Measurements from ENCODE around the gene TRABD.
"Not testable (repeated sequence)": the region's sequence is repeated elsewhere in the genome, so short reads cannot be mapped to it uniquely, and the experiment has no call there.

The TRABD gene

DNA sequence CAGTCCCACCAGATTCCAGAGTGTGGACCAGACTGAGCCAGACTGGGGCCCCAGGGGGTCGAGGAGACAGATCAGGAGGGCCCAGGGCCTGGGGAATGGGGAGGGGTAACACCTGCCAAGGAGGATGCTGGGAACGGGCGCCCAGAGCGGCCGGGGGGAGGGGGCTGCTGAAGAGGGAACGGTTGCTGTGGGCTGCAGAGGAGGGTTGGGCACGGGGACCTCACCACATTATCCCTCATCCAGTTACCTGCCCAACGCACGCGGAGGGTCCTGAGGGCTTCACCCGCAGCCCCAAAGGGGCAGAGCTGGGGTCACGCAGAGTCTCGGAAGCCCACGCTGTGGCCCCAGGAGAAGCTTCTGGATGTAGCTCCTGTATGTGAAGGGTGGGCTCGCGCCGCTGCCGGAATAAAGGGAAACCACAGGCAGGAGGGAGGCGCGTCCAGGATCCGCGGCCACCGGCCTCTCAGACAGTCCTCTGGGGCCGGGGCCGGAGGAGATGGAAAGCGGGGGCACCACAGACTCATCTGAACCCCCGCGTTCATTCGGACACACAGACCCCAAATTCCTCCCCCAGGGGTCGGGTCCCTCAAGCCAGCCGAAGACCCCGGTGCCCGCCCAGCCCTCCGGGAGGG is 14.2 kb downstream of the TRABD start:
- DNase-seq (ENCODE audit: low spot score in 2 of 2) (no peak), ATAC-seq (replicated peaks; ENCODE audit: extremely low read depth, poor library complexity, severe bottlenecking) (no peak)
- H3K27me3 Mint-ChIP-seq = no peaks in the 10 kb centered on the region
- peak overlapping the region; percentile 76 for H3K27ac Mint-ChIP-seq (ENCODE audit: low read depth)
- peak overlapping the region; percentile 74 for H3K4me3 Mint-ChIP-seq
- peaks cover 17% of the 10 kb centered on the region for H3K4me1 Mint-ChIP-seq
- H3K9me3 Mint-ChIP-seq = no peaks in the 10 kb centered on the region
- H3K36me3 Mint-ChIP-seq (ENCODE audit: insufficient read depth) = peaks cover 26% of the 10 kb centered on the region

DNA sequence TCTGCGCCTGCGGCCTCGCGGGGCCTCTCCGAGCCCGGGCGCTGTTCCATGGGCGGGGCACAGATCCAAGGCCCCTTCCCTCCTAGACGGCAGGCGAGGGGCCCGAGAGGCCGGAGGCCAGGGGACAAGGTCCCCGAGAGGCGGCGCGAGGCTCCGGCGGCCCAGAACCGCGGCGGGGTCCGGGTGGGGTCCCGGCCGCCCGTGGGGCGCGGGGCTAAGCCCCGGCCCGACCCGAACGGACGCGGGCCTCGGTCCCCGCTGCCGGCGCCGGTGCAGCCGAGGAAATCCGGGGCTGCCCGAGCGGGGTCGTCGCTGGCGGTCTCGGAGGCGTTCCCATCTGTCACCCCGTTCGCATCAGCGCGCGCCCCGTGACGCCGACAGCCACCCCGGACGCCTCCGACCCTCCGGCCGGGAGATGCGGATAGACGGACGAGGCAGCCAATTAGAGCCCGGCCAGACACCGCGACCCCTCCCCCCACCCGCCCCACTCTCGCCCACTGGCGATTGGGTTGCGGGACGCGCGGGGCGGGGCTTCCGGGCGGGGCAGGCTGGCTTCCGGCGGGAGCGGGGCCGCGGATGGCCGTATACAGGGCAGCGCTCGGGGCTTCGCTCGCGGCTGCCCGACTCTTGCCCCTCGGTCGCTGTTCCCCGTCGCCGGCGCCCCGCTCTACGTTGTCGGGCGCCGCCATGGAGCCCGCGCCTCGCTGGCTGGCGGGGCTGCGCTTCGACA is 14.9 kb downstream of the TRABD start, which contains the start of gene SELENOO:
Gene SELENOO (plus strand): TSS at position 551 of the 730 bp plus-strand sequence. CDS start 26 bp downstream, at position 577.
- ATAC-seq (replicated peaks; ENCODE audit: extremely low read depth, poor library complexity, severe bottlenecking) = peak; percentile 89
- Mint-ChIP-seq H3K36me3 (ENCODE audit: insufficient read depth) (peaks cover 25% of the 10 kb centered on the region), H3K27me3 (no peaks in the 10 kb centered on the region), H3K4me3 (peak within 1 kb of the TSS; percentile 78), H3K4me1 (peaks cover 22% of the 10 kb centered on the region), H3K9me3 (no peaks in the 10 kb centered on the region), H3K27ac (ENCODE audit: low read depth) (peak within 1 kb of the TSS; percentile 76)
- peak; percentile 74 to 81 for DNase-seq (ENCODE audit: low spot score in 2 of 2)

DNA sequence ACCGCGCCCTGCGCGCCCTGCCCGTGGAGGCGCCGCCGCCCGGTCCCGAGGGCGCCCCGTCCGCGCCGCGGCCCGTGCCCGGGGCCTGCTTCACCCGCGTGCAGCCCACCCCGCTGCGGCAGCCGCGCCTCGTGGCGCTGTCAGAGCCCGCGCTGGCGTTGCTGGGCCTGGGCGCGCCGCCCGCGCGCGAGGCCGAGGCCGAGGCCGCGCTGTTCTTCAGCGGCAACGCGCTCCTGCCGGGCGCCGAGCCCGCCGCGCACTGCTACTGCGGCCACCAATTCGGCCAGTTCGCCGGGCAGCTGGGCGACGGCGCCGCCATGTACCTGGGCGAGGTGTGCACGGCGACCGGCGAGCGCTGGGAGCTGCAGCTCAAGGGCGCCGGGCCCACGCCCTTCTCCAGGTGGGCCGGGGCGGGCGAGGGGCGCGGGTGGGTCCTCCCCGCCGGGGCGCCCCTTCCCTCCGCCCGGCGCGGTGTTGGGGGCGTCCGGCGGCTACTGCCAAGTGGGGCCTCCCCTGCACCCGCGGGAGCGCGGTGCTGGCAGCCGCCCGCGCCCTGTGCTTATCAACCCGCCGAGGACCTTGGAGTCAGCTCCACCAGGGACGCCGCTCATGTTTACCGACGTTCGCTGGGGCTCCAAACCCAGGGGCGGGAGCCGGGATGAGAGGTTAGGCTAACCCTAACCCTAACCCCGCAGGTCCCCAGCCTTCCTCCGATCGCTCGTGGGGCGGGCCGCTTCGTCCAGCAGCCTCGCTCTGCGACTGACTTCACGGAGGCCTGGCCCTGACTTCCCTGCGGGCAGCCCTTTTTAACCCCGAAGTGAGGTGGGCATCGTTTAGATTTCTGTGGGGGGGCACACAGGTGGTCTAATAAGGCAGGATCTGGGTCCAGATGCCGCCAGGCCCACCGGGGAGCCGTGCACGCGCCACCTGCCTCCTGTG is 15.7 kb downstream of the TRABD start:
- Mint-ChIP-seq H3K27ac (ENCODE audit: low read depth) (no peak overlapping the region), H3K4me1 (peaks cover 22% of the 10 kb centered on the region), H3K27me3 (no peaks in the 10 kb centered on the region), H3K36me3 (ENCODE audit: insufficient read depth) (peaks cover 23% of the 10 kb centered on the region), H3K9me3 (no peaks in the 10 kb centered on the region), H3K4me3 (peak overlapping the region; percentile 78)
- no peak for DNase-seq (ENCODE audit: low spot score in 2 of 2)
- ATAC-seq (replicated peaks; ENCODE audit: extremely low read depth, poor library complexity, severe bottlenecking) = peak; percentile 37

DNA sequence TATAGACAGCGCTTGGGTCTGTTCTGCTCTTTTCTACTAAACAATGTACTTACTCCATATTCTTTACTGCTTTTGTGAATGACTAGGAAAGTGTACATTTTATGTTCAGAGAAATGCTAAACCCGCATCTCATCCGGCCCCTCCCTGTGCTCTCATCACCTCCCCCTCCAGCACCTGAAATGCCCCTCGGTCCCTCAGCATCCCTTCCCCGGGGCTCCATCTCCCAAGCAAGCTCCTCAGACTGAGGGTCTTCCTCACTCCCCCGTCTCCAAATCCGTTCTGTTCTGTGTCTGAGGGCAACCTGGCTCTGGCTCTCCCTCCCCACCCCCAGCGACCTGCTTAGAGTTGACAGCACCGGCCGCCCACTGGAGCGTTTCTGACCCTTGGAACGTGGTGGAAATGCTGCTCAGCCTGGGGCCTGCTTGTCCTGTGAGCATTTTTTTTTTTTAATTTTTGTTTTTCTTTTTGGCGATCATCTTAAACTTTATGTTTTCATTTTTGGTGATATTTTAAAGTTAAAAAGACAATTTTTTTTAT is 16.5 kb downstream of the TRABD start:
- ATAC-seq (replicated peaks; ENCODE audit: extremely low read depth, poor library complexity, severe bottlenecking) = no peak
- Mint-ChIP-seq H3K4me1 (peaks cover 22% of the 10 kb centered on the region), H3K27ac (ENCODE audit: low read depth) (peak overlapping the region; percentile 53), H3K9me3 (no peaks in the 10 kb centered on the region), H3K27me3 (no peaks in the 10 kb centered on the region), H3K4me3 (peak overlapping the region; percentile 78), H3K36me3 (ENCODE audit: insufficient read depth) (peaks cover 20% of the 10 kb centered on the region)
- no peak for DNase-seq (ENCODE audit: low spot score in 2 of 2)

DNA sequence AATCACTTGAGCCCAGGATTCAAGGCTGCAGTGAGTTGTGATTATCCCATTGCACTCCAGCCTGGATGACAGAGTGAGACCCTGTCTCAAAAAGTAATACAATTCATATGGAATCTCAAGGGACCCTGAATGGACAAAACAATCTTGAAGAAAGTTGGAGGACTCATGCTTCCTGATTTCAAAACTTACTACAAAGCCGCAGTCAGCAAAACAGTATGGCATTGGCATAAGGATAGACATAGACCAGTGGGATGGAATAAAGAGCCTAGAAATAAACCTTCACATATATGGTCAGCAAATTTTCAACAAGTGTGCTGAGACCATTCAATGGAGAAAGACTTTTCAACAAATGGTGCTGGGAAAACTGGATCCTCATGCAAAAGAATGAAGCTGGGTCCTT is 17.6 kb downstream of the TRABD start:
- ATAC-seq (replicated peaks; ENCODE audit: extremely low read depth, poor library complexity, severe bottlenecking) (no peak), DNase-seq (ENCODE audit: low spot score in 2 of 2) (no peak)
- peaks cover 22% of the 10 kb centered on the region for H3K4me1 Mint-ChIP-seq
- H3K4me3 Mint-ChIP-seq = no peak overlapping the region
- peaks cover 20% of the 10 kb centered on the region for H3K36me3 Mint-ChIP-seq (ENCODE audit: insufficient read depth)
- H3K27ac Mint-ChIP-seq (ENCODE audit: low read depth) = no peak overlapping the region
- H3K27me3 Mint-ChIP-seq = no peaks in the 10 kb centered on the region
- no peaks in the 10 kb centered on the region for H3K9me3 Mint-ChIP-seq

DNA sequence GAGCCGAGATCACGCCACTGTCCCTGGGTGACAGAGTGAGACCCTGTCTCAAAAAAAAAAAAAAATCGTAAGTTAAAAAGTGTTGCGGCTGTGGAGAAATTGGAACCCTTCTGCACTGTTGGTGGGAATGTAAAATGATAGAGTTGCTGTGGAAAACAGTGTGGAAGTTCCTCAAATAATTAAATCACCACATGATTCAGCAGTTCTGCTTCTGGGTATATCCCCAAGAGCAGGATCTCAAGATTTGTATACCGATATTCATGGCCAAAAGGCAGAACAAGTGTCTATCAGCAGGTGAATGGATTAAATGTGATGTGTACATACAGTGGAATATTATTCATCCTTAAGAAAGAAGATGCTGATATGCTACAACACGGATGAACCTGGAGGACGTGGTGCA is 18.9 kb downstream of the TRABD start:
- DNase-seq (ENCODE audit: low spot score in 2 of 2) = no peak
- Mint-ChIP-seq H3K4me1 (peaks cover 20% of the 10 kb centered on the region), H3K27me3 (no peaks in the 10 kb centered on the region), H3K27ac (ENCODE audit: low read depth) (peak overlapping the region; percentile 77), H3K36me3 (ENCODE audit: insufficient read depth) (peaks cover 19% of the 10 kb centered on the region), H3K4me3 (no peak overlapping the region), H3K9me3 (no peaks in the 10 kb centered on the region)
- no peak for ATAC-seq (replicated peaks; ENCODE audit: extremely low read depth, poor library complexity, severe bottlenecking)

DNA sequence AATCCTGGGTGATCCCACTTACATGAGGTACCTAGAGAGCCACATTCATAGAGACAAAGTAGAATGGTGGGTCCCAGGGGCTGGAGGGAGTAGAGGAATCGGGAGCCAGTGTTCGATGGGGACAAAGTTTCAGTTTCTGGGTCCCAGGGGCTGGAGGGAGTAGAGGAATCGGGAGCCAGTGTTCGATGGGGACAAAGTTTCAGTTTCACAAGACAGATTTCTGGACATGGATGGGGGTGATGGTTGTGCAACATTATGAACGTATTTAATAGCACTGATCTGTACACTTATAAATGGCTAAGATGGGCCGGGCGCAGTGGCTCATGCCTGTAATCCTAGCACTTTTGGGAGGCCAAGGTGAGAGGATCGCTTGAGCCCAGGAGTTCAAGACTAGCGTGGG is 19.3 kb downstream of the TRABD start:
- H3K4me3 Mint-ChIP-seq; H3K27me3 Mint-ChIP-seq; H3K9me3 Mint-ChIP-seq; ATAC-seq (replicated peaks; ENCODE audit: extremely low read depth, poor library complexity, severe bottlenecking); DNase-seq (ENCODE audit: low spot score in 2 of 2): not testable (repeated sequence)
- peaks cover 21% of the 10 kb centered on the region for H3K36me3 Mint-ChIP-seq (ENCODE audit: insufficient read depth)
- H3K27ac Mint-ChIP-seq (ENCODE audit: low read depth) = peak overlapping the region; percentile 77
- H3K4me1 Mint-ChIP-seq = peaks cover 22% of the 10 kb centered on the region

DNA sequence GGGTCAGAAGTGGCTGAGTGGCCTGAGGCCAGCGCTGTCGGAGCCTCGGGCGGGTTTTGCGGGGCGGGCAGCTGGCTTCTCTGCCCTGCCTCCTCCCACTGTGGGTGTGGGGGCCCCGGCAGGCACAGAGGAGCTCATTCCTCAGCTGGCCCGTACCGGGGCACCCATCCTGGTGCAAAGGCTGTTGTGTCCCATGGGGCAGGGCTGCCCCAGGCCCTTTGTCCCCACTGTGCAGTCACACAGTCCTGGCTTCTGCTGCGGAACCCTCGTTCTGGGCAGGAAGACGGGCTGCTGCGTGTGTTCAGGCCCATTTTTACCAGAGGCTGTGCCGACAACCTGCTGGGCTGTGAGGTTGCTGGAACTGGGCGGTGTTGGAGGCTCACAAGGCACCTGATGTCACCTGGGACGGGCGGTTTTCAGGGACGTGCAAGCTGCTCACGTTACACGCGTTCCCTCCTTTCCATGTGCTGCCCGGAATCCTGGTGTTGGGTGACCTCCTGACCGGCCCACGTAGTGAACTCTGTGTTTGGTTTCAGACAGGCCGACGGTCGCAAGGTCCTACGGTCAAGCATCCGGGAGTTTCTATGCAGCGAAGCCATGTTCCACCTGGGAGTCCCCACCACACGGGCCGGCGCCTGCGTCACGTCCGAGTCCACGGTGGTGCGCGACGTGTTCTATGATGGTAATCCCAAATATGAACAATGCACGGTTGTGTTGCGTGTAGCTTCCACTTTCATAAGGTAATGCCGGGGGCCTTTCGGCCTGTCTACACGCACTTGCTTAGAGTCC is 20.3 kb downstream of the TRABD start:
- peaks cover 19% of the 10 kb centered on the region for H3K36me3 Mint-ChIP-seq (ENCODE audit: insufficient read depth)
- DNase-seq (ENCODE audit: low spot score in 2 of 2) (no peak), ATAC-seq (replicated peaks; ENCODE audit: extremely low read depth, poor library complexity, severe bottlenecking) (no peak)
- H3K4me3 Mint-ChIP-seq = no peak overlapping the region
- H3K27me3 Mint-ChIP-seq = no peaks in the 10 kb centered on the region
- no peaks in the 10 kb centered on the region for H3K9me3 Mint-ChIP-seq
- no peak overlapping the region for H3K27ac Mint-ChIP-seq (ENCODE audit: low read depth)
- H3K4me1 Mint-ChIP-seq = peaks cover 24% of the 10 kb centered on the region

DNA sequence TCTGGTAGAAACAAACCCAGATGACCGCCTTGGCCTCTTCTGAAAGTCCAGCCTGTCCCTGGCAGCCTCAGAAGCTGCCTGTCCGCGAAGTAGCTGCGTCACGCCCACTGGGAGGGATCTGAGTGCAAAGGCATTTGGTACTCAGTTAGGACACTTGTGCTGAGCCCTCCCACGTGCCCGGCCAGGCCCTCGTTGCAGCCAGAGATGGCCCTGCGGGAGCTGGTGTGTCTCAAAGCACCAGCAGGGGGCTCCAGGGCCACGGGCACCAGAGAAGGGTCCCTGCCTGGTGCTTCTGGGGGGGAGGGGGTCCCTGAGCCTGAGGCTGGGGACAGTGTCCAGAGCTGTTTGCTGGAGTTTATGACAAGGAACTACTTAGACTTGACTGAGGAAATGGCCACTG is 20.9 kb downstream of the TRABD start:
- H3K4me3 Mint-ChIP-seq = no peak overlapping the region
- peaks cover 24% of the 10 kb centered on the region for H3K4me1 Mint-ChIP-seq

DNA sequence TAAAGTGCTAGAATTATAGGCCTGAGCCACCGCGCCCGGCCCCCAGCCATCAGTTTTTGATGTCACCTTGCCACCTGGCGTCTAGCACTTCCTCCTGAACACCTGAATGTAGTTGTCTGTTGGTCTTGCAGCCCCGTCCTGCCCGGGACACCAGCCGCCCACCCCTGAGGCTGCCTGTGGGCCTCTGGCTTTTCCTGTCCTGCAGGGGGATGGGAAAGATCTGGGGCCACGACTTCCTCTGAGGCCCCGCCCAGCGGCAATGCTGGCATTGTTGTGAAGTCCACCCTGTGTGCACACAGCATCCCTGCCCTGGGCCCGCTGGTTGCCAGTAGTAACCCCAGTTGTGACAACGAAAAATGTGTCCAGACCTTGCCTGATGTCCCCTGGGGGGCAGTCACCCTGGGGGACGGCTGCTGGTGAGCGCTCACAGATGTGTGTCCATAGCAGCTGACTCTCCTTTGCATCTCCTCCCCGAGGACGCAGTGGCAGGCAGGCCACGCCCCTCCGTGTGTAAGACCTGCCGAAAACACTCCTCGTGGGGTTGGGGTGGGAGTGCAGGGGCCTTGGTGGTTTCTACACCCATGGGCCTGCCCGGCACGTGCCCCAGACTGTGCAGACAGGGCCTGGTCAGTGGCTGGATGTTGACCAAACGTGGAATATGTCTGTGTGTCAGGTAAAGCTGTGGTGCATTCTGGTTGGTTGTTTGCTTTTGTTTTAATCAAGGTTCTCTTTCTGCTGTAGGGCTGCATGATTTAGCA is 21.8 kb downstream of the TRABD start:
- Mint-ChIP-seq H3K27me3 (no peaks in the 10 kb centered on the region), H3K36me3 (ENCODE audit: insufficient read depth) (peaks cover 17% of the 10 kb centered on the region), H3K9me3 (no peaks in the 10 kb centered on the region), H3K27ac (ENCODE audit: low read depth) (no peak overlapping the region), H3K4me3 (no peak overlapping the region), H3K4me1 (peaks cover 17% of the 10 kb centered on the region)
- no peak for ATAC-seq (replicated peaks; ENCODE audit: extremely low read depth, poor library complexity, severe bottlenecking)
- DNase-seq (ENCODE audit: low spot score in 2 of 2) = no peak

More for the DNA sequence above, 20.9 kb downstream of the TRABD start:
- no peaks in the 10 kb centered on the region for H3K27me3 Mint-ChIP-seq
- H3K36me3 Mint-ChIP-seq (ENCODE audit: insufficient read depth) = peaks cover 19% of the 10 kb centered on the region
- no peak overlapping the region for H3K27ac Mint-ChIP-seq (ENCODE audit: low read depth)
- DNase-seq (ENCODE audit: low spot score in 2 of 2) = no peak
- H3K9me3 Mint-ChIP-seq = no peaks in the 10 kb centered on the region
- no peak for ATAC-seq (replicated peaks; ENCODE audit: extremely low read depth, poor library complexity, severe bottlenecking)

DNA sequence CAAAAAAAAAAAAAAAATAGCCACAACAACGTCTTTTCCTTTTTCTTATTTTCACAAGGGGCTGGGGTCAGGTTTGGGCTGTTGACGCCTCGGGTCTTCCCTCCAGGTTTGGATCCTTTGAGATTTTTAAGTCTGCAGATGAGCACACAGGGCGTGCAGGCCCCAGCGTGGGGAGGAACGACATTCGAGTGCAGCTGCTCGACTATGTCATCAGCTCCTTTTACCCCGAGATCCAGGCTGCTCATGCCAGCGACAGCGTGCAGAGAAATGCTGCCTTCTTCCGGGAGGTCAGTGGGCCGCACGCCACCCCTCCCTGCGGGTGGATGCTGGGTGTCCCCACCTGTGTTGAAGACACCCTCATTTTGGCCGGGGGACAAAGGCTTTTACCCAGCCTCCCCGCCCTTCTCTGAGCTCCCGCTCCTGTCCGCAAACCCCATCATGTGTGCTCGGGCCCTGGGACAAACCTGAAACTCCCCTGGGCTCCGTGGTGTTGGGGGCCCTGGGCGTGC is 22.8 kb downstream of the TRABD start:
- Mint-ChIP-seq H3K9me3 (no peaks in the 10 kb centered on the region), H3K4me1 (peaks cover 25% of the 10 kb centered on the region), H3K27me3 (no peaks in the 10 kb centered on the region), H3K27ac (ENCODE audit: low read depth) (no peak overlapping the region), H3K36me3 (ENCODE audit: insufficient read depth) (peaks cover 22% of the 10 kb centered on the region), H3K4me3 (no peak overlapping the region)
- DNase-seq (ENCODE audit: low spot score in 2 of 2) = no peak
- no peak for ATAC-seq (replicated peaks; ENCODE audit: extremely low read depth, poor library complexity, severe bottlenecking)
